Stimulated activated CD4-positive, alpha-beta T cell treated with anti-CD3 and anti-CD28 coated beads, Interleukin-15, amount 100 ng/mL, for 24 hours (primary cell): ENCODE results near the gene PLEKHH1.
A peak's percentile ranks its signal among the peaks of the same experiment; 100 is the strongest.

Source experiments
- DNase-seq: peaks from one replicate; pipeline ENCODE4 v3.0.0-alpha.2; 2020

Gene PLEKHH1

GRCh38 chr14:67512463-67513310 is 20.4 kb upstream of the PLEKHH1 start:
- no peak for DNase-seq

GRCh38 chr14:67513631-67514108 is 19.4 kb upstream of the PLEKHH1 start:
- DNase-seq = no peak

GRCh38 chr14:67514203-67514607 is 18.9 kb upstream of the PLEKHH1 start:
- DNase-seq = no peak

GRCh38 chr14:67514650-67515385 is 18.3 kb upstream of the PLEKHH1 start:
- DNase-seq = peak; percentile 50

- peak; percentile 59 for DNase-seq
Measured at GRCh38 chr14:67515386-67516079, 17.6 kb upstream of the PLEKHH1 start.

- DNase-seq = no peak
Measured at GRCh38 chr14:67516676-67517075, 16.4 kb upstream of the PLEKHH1 start.

GRCh38 chr14:67517083-67517482 is 16.0 kb upstream of the PLEKHH1 start:
- DNase-seq = no peak

- DNase-seq = no peak
Measured at GRCh38 chr14:67519406-67519805, 13.7 kb upstream of the PLEKHH1 start.

GRCh38 chr14:67520482-67520881 is 12.6 kb upstream of the PLEKHH1 start:
- DNase-seq = no peak

GRCh38 chr14:67522270-67522669 is 10.8 kb upstream of the PLEKHH1 start:
- DNase-seq = no peak

GRCh38 chr14:67523764-67524633 is 9.1 kb upstream of the PLEKHH1 start:
- no peak for DNase-seq

- DNase-seq = no peak
Measured at GRCh38 chr14:67524634-67524963, 8.5 kb upstream of the PLEKHH1 start.

GRCh38 chr14:67525389-67525788 is 7.7 kb upstream of the PLEKHH1 start:
- no peak for DNase-seq

GRCh38 chr14:67526181-67526580 is 6.9 kb upstream of the PLEKHH1 start:
- no peak for DNase-seq

- peak; percentile 53 for DNase-seq
Measured at GRCh38 chr14:67526676-67527459, 6.2 kb upstream of the PLEKHH1 start.

GRCh38 chr14:67527756-67528155 is 5.3 kb upstream of the PLEKHH1 start:
- DNase-seq = no peak

- no peak for DNase-seq
Measured at GRCh38 chr14:67528276-67528675, 4.8 kb upstream of the PLEKHH1 start.

GRCh38 chr14:67529947-67530935 is 2.8 kb upstream of the PLEKHH1 start:
- no peak for DNase-seq

GRCh38 chr14:67532606-67532997 is 488 bp upstream of the PLEKHH1 start:
- DNase-seq = no peak

- no peak for DNase-seq
Measured at GRCh38 chr14:67533754-67534085, 630 bp downstream of the PLEKHH1 start.

GRCh38 chr14:67536087-67536486 is 3.0 kb downstream of the PLEKHH1 start:
- DNase-seq = no peak
